Transverse colon (tissue), 4 donors: Measurements from ENCODE around the gene B4GALT5. TPM values are rescaled to one million over a fixed set of nuclear protein-coding genes. Genes with fewer than 3 reads are reported as not detected.

Experiments used
- DNase-seq: peaks from one replicate; pipeline ENCODE4 v3.0.0-alpha.2; 2019
- H3K27ac ChIP-seq, 4 donors: fragments of 200-600 bp; sonication (generic); 2 replicates each; pipeline ENCODE4 v1.5.1; 2016 to 2018; ENCODE audit warnings: inconsistent platforms in 4 of 4
- H3K27me3 ChIP-seq: fragments of 200-600 bp; sonication (generic); 2 replicates; pipeline ENCODE4 v1.5.1; 2017; ENCODE audit warnings: inconsistent platforms
- H3K36me3 ChIP-seq, 4 donors: fragments of 200-600 bp; sonication (generic); 2 replicates each; pipeline ENCODE4 v1.5.1; 2017 to 2019; ENCODE audit warnings: inconsistent platforms in 4 of 4
- H3K4me1 ChIP-seq, 4 donors: fragments of 200-600 bp; sonication (generic); 2 replicates each; pipeline ENCODE4 v1.5.1; 2017 to 2020; ENCODE audit warnings: inconsistent platforms in 4 of 4
- H3K4me3 ChIP-seq, 4 donors: fragments of 200-600 bp; sonication (generic); 1 replicate in 1 of 4; 2 replicates in 3 of 4; pipeline versions ENCODE4 v1.5.1 to v1.6.1; 2017 to 2019; ENCODE audit warnings: inconsistent platforms in 4 of 4
- H3K9me3 ChIP-seq, 2 donors: fragments of 200-600 bp; sonication (generic); 2 replicates each; pipeline ENCODE4 v1.5.1; 2017 to 2019; ENCODE audit warnings: inconsistent platforms in 2 of 2
- EP300 ChIP-seq: sonication (generic); formaldehyde crosslinking; IDR thresholded peaks from one replicate; pipeline ENCODE4 v1.6.1; 2017; ENCODE audit warnings: antibody characterized with exemption, low read depth
- POLR2A ChIP-seq: fragments of 450-650 bp; IDR thresholded peaks from one replicate; pipeline ENCODE4 v1.6.1; 2016; ENCODE audit warnings: antibody characterized with exemption, mild to moderate bottlenecking, moderate library complexity
- POLR2AphosphoS5 ChIP-seq, 3 donors: sonication (generic); formaldehyde crosslinking; IDR thresholded peaks; one replicate each; pipeline ENCODE4 v1.6.1; 2016; ENCODE audit warnings: antibody characterized with exemption in 3 of 3
- WGBS, 2 donors: methylation state at CpG; one replicate each; pipeline ENCODE4 v1.1.5; 2018; ENCODE audit warnings: low coverage in 1 of 2; 5-methylcytosine and 5-hydroxymethylcytosine counted together
- in situ Hi-C, 4 donors: fragments of 200-750 bp; cut with MboI; loops; one replicate each; pipeline versions ENCODE4 v1.15.0 to v1.15.1; 2017; ENCODE audit warnings: low sequenced_read_pairs in 3 of 4, low pct_ligation_motif_present in 1 of 4, low pct_unique_long_range_greater_than_20kb in 1 of 4
- intact Hi-C: fragments of 100-400 bp; cut with DNase I; formaldehyde crosslinking; loops from one replicate; pipeline ENCODE4 v1.15.1; 2023; ENCODE audit warnings: low total_unique reads
- total RNA-seq, 4 donors: library from RNA; depleted of rRNA; stranded (reverse); fragments of >200 nt; gene quantifications; one replicate each; pipeline ENCODE4 v1.1.0, GENCODE V29; 2016
- TF ChIP-seq, protein P1 (sequence below), 5 experiments: fragments of 200-600 bp in 3 of 5; fragments of 450-650 bp in 2 of 5; sonication (generic) in 3 of 5; IDR thresholded peaks; 1 replicate in 2 of 5; 2 replicates in 3 of 5; pipeline ENCODE4 v1.5.1; 2016 to 2017; ENCODE audit warnings: antibody characterized with exemption in 5 of 5, inconsistent platforms in 3 of 5, mild to moderate bottlenecking in 2 of 5, moderate library complexity in 1 of 5

B4GALT5 gene
- total RNA-seq, 4 donors from 2014 or later = 22.3 to 43.2 (median 29.4) TPM

DNA sequence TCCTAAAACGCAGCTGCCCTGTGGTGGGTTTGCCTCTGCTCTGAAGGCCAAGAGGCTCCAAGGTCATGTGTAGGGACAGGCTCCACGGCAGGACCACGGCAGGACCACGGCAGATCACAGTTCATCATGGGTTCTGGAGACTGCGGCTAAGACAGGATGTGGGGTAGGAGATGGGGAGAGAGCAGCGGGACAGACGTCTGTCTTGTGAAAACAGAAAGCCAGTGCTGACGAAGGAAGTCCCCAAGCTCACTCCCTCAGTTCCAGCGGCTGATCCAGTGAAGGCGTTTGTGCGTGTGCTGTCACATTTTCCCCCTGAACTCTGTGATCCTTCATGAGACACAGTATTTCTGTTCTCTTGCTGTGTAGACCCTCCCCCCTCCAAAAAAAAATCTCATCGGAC, 77.8 kb downstream of the B4GALT5 start:
- TF ChIP-seq, protein P1, sequence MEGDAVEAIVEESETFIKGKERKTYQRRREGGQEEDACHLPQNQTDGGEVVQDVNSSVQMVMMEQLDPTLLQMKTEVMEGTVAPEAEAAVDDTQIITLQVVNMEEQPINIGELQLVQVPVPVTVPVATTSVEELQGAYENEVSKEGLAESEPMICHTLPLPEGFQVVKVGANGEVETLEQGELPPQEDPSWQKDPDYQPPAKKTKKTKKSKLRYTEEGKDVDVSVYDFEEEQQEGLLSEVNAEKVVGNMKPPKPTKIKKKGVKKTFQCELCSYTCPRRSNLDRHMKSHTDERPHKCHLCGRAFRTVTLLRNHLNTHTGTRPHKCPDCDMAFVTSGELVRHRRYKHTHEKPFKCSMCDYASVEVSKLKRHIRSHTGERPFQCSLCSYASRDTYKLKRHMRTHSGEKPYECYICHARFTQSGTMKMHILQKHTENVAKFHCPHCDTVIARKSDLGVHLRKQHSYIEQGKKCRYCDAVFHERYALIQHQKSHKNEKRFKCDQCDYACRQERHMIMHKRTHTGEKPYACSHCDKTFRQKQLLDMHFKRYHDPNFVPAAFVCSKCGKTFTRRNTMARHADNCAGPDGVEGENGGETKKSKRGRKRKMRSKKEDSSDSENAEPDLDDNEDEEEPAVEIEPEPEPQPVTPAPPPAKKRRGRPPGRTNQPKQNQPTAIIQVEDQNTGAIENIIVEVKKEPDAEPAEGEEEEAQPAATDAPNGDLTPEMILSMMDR (IDR thresholded peaks at IDR 0.05) = no peak
- TF ChIP-seq POLR2A (no peak), POLR2AphosphoS5 (IDR thresholded peaks at IDR 0.05) (no peak), EP300 (no peak)
- in situ Hi-C loops = no loop called here
- H3K36me3 ChIP-seq = peaks cover 0 to 19% (median 0%) of the 10 kb centered on the region in 4 donors

DNA sequence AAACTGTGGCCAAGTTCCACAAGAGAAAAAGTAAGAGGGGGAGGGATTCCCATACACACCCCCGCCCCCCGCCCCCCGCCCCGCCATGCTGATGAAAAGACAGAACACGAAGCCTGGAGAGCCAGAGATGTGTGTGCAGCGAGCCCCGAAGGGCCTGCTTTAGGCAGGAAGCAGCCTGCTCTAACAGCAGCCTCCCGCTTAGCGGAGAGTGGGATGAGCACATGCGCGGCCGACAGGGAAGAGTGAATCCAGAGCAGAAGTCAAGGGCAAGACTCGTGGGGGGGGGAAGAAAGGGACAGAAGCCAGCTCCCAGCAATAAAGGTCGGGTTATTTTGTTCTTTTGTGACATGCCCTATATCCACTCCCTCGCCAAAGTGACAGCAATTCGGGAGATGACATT, 78.5 kb downstream of the B4GALT5 start:
- intact Hi-C loops (no loop called here), in situ Hi-C loops (no loop called here)
- no peaks in the 10 kb centered on the region for H3K9me3 ChIP-seq
- no peaks in the 10 kb centered on the region for H3K27me3 ChIP-seq
- no peak overlapping the region for H3K4me3 ChIP-seq
- WGBS, 2 donors = 54 to 80% methylated on average over 2 to 16 of the region's 16 CpGs
- H3K4me1 ChIP-seq = peaks cover 19 to 50% (median 29%) of the 10 kb centered on the region in 4 donors
- H3K36me3 ChIP-seq = peaks cover 0 to 15% (median 0%) of the 10 kb centered on the region in 4 donors
- TF ChIP-seq, protein P1 (IDR thresholded peaks at IDR 0.05) = no peak
- TF ChIP-seq POLR2AphosphoS5 (IDR thresholded peaks at IDR 0.05) (peak; percentile 22 to 48 (median 32)), POLR2A (no peak), EP300 (no peak)
- peak overlapping the region; percentile 58 to 79 (median 76) for H3K27ac ChIP-seq
- DNase-seq = peak; percentile 67

More for the DNA sequence above, 77.8 kb downstream of the B4GALT5 start:
- Histone ChIP-seq H3K9me3 (no peaks in the 10 kb centered on the region), H3K4me3 (no peak overlapping the region), H3K27me3 (no peaks in the 10 kb centered on the region), H3K4me1 (peaks cover 18 to 46% (median 29%) of the 10 kb centered on the region in 4 donors), H3K27ac (peak overlapping the region; percentile 58 to 79 (median 76))
- intact Hi-C loops = no loop called here
- WGBS, 2 donors = 62 to 84% methylated on average over 5 to 12 of the region's 12 CpGs
- no peak for DNase-seq

DNA sequence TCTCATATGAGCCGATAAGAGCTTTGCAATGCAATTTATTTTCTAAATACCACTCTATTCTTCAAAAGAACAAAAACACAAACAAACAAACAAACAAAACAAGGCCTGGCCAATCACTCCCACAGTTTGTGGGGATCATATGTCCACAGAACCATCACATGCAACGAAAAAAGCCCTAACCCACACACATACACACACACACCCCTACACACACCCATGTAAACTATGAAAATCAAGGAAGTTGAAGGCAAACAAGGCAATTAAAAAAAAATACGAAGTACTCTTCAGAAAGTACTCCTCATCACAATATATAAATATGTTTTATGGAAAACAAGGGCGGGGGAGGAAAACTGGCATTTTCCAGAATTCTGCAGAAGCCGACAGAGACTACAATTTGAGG, 79.6 kb downstream of the B4GALT5 start:
- 66 to 69% methylated on average over 5 of the region's 5 CpGs for WGBS, 2 donors
- Histone ChIP-seq H3K9me3 (no peaks in the 10 kb centered on the region), H3K27ac (peak overlapping the region; percentile 58 to 79 (median 76)), H3K4me3 (no peak overlapping the region), H3K4me1 (peaks cover 19 to 45% (median 29%) of the 10 kb centered on the region in 4 donors), H3K36me3 (peaks cover 0 to 6% (median 0%) of the 10 kb centered on the region in 4 donors), H3K27me3 (no peaks in the 10 kb centered on the region)
- no peak for DNase-seq
- intact Hi-C loops = no loop called here
- in situ Hi-C loops = no loop called here
- TF ChIP-seq, protein P1 (IDR thresholded peaks at IDR 0.05) = no peak
- TF ChIP-seq POLR2AphosphoS5 (IDR thresholded peaks at IDR 0.05) (no peak), POLR2A (no peak), EP300 (no peak)

DNA sequence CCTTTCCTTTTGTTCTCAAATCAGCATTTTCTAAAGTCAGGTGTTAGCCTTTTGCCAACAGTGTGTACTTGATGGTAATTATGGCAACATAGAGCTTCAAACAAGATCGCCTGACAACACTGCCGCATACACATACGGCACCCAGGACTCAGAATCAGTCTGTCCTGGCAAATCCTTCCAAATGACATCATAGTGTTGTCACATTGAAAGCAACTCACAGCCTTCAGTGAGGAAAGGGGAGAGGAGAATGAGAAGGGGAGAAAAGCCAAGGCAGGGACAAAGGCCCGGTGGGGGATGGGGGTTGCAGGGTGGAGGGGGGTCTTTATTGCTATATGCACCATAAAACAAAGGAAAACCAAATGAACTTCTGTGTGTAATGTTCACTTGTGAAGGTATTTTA, 80.0 kb downstream of the B4GALT5 start:
- TF ChIP-seq, protein P1 (IDR thresholded peaks at IDR 0.05) = no peak
- TF ChIP-seq EP300 = no peak
- no peak for TF ChIP-seq POLR2AphosphoS5 (IDR thresholded peaks at IDR 0.05)
- TF ChIP-seq POLR2A = no peak
- no peak overlapping the region for H3K4me3 ChIP-seq
- H3K27ac ChIP-seq = peak overlapping the region in 3 of 4 donors; percentile 40 to 79 (median 72)
- H3K27me3 ChIP-seq = no peaks in the 10 kb centered on the region
- in situ Hi-C loops (no loop called here), intact Hi-C loops (no loop called here)
- peaks cover 0 to 6% (median 0%) of the 10 kb centered on the region in 4 donors for H3K36me3 ChIP-seq
- H3K9me3 ChIP-seq = no peaks in the 10 kb centered on the region
- WGBS, 2 donors = 92 to 100% methylated on average over 2 to 4 of the region's 4 CpGs
- no peak for DNase-seq
- peaks cover 19 to 45% (median 28%) of the 10 kb centered on the region in 4 donors for H3K4me1 ChIP-seq
